Body of pancreas (tissue), 4 donors: Measurements from ENCODE around the gene ZFP62. TPM values are rescaled to one million over a fixed set of nuclear protein-coding genes. Genes with fewer than 3 reads are reported as not detected.

Experiments used
- ATAC-seq: fragments of 150-250 bp; one replicate; pipeline ENCODE4 v1.9.1; 2016
- DNase-seq, 4 donors: peaks; one replicate each; pipeline ENCODE4 v3.0.0-alpha.2; 2019
- H3K27ac ChIP-seq, 4 donors: fragments of 200-600 bp; sonication (generic); 1 replicate in 3 of 4; 2 replicates in 1 of 4; pipeline versions ENCODE4 v1.5.1 to v1.6.1; 2016 to 2019; ENCODE audit warnings: mild to moderate bottlenecking in 1 of 4, mixed read lengths in 1 of 4, moderate library complexity in 1 of 4
- H3K27me3 ChIP-seq, 2 donors: fragments of 200-600 bp; sonication (generic); one replicate each; pipeline ENCODE4 v1.6.0; 2016; ENCODE audit warnings: mild to moderate bottlenecking in 1 of 2
- H3K36me3 ChIP-seq, 2 donors: fragments of 200-600 bp; sonication (generic); replicated peaks in 1 of 2; 2 replicates each; pipeline ENCODE4 v1.5.1; 2016; ENCODE audit warnings: low read depth in 2 of 2; ENCODE audit not compliant: insufficient read depth in 1 of 2
- H3K4me1 ChIP-seq: fragments of 200-600 bp; sonication (generic); one replicate; pipeline ENCODE4 v1.6.0; 2016
- H3K4me3 ChIP-seq, 2 donors: fragments of 200-600 bp; sonication (generic); 1 replicate in 1 of 2; 2 replicates in 1 of 2; pipeline ENCODE4 v1.5.1; 2016 to 2019
- H3K9me3 ChIP-seq, 3 donors: fragments of 200-600 bp; sonication (generic); 1 replicate in 2 of 3; 2 replicates in 1 of 3; pipeline ENCODE4 v1.5.1; 2016
- CTCF ChIP-seq, 7 experiments: fragments of 450-650 bp in 4 of 7; fragments of 200-600 bp in 3 of 7; sonication (generic) in 3 of 7; IDR thresholded peaks; one replicate each; pipeline ENCODE4 v1.5.1; 2016 to 2019; ENCODE audit warnings: antibody characterized with exemption in 7 of 7
- POLR2A ChIP-seq, 3 donors: fragments of 450-650 bp; IDR thresholded peaks; one replicate each; pipeline ENCODE4 v1.6.1; 2016; ENCODE audit warnings: antibody characterized with exemption in 3 of 3, mild to moderate bottlenecking in 2 of 3
- WGBS, 2 donors: methylation state at CpG; one replicate each; pipeline ENCODE4 v1.1.5; 2017; 5-methylcytosine and 5-hydroxymethylcytosine counted together
- intact Hi-C: fragments of 100-400 bp; cut with DNase I; formaldehyde crosslinking; loops from one replicate; pipeline ENCODE4 v1.15.1; 2023
- small RNA-seq: library from RNA; depleted of rRNA; stranded (forward); fragments of <200 nt; gene quantifications from one replicate; pipeline ENCODE3, GENCODE V24; 2016
- total RNA-seq, 2 donors: library from RNA; depleted of rRNA; stranded (reverse); fragments of >200 nt; gene quantifications; one replicate each; pipeline ENCODE4 v1.1.0, GENCODE V29; 2016

Gene ZFP62
- total RNA-seq, 2 donors from 2014 or later, result 17.1 to 24.6 TPM

- H3K4me3 ChIP-seq, result no peak overlapping the region
- H3K9me3 ChIP-seq, result no peaks in the 10 kb centered on the region
- DNase-seq (peak; percentile 73 to 79 (median 78)), ATAC-seq (no peak)
- intact Hi-C loops, result loop anchor here (10.0 kb wide), 1 partner anchor 356 kb away; no protein-coding TSS in a partner anchor
- peak overlapping the region in 1 of 4 donors; percentile 99 for H3K27ac ChIP-seq
- 29% methylated on average over 4 of the region's 4 CpGs for WGBS, 2 donors
- no peaks in the 10 kb centered on the region for H3K27me3 ChIP-seq
- peaks cover 80% of the 10 kb centered on the region for H3K4me1 ChIP-seq
- TF ChIP-seq POLR2A (IDR thresholded peaks at IDR 0.05) (no peak), CTCF (IDR thresholded peaks at IDR 0.05) (peak; percentile 27 to 70 (median 59))
- H3K36me3 ChIP-seq, result no peaks in the 10 kb centered on the region
These were observed 61.9 kb downstream of the ZFP62 start for GRCh38 chr5:180799194-180799593.

- Histone ChIP-seq H3K27ac (no peak overlapping the region), H3K27me3 (no peaks in the 10 kb centered on the region), H3K9me3 (no peaks in the 10 kb centered on the region), H3K4me3 (no peak overlapping the region), H3K36me3 (no peaks in the 10 kb centered on the region), H3K4me1 (peaks cover 73% of the 10 kb centered on the region)
- WGBS, 2 donors, result 57 to 58% methylated on average over 11 of the region's 11 CpGs
- intact Hi-C loops, result loop anchor here (10.0 kb wide), 1 partner anchor 357 kb away; no protein-coding TSS in a partner anchor
- ATAC-seq, result no peak
- TF ChIP-seq POLR2A (IDR thresholded peaks at IDR 0.05) (no peak), CTCF (IDR thresholded peaks at IDR 0.05) (no peak)
- DNase-seq, result no peak
These were observed 62.9 kb downstream of the ZFP62 start for GRCh38 chr5:180798193-180798592.

Small RNA genes lying within 50 kb of the gene (small RNA-seq; reads per million reads assigned to genes)
- gene RF00019, result not detected

Other genes with a start within 250 kb of the ZFP62 start
- gene FLT4, start 211.7 kb downstream of the ZFP62 start, total RNA-seq, result 1 to 10 TPM; 6.3 to 7.5 TPM
- not detected for gene OR2Y1, start 121.2 kb downstream of the ZFP62 start, total RNA-seq
- gene MGAT1, start 58.5 kb downstream of the ZFP62 start, total RNA-seq, result 10 to 100 TPM; 96.2 to 98.8 TPM
- 1 to 10 TPM in 1 of 2 donors, not detected in 1; 1.0 TPM for gene BTNL8, start 37.9 kb upstream of the ZFP62 start, total RNA-seq
- gene BTNL3, start 127.6 kb upstream of the ZFP62 start, total RNA-seq, result under 1 TPM in 1 of 2 donors, not detected in 1; 0.26 TPM
- 10 to 100 TPM; 20.2 to 41.5 TPM for gene BTNL9, start 179.0 kb upstream of the ZFP62 start, total RNA-seq